Ascending aorta (tissue), 2 donors: Measurements from ENCODE around the gene GALNT18. TPM values are rescaled to one million over a fixed set of nuclear protein-coding genes. Genes with fewer than 3 reads are reported as not detected.

Experiments
- DNase-seq, 2 donors: peaks; one replicate each; pipeline ENCODE4 v3.0.0-alpha.2; 2019; ENCODE audit warnings: low spot score in 2 of 2
- H3K27ac ChIP-seq, 2 donors: fragments of 200-600 bp; sonication (generic); one replicate each; pipeline ENCODE4 v1.5.1; 2016 to 2017; ENCODE audit warnings: mild to moderate bottlenecking in 1 of 2
- H3K27me3 ChIP-seq: fragments of 200-600 bp; sonication (generic); one replicate; pipeline ENCODE4 v1.5.1; 2017
- H3K36me3 ChIP-seq, 2 donors: fragments of 200-600 bp; sonication (generic); one replicate each; pipeline ENCODE4 v1.5.1; 2016
- H3K4me1 ChIP-seq, 2 donors: fragments of 200-600 bp; sonication (generic); one replicate each; pipeline ENCODE4 v1.5.1; 2016 to 2017; ENCODE audit warnings: mild to moderate bottlenecking in 1 of 2
- H3K4me3 ChIP-seq, 2 donors: fragments of 200-600 bp; sonication (generic); one replicate each; pipeline ENCODE4 v1.5.1; 2016 to 2017; ENCODE audit warnings: mild to moderate bottlenecking in 1 of 2
- H3K9me3 ChIP-seq, 2 donors: fragments of 200-600 bp; sonication (generic); one replicate each; pipeline ENCODE4 v1.5.1; 2016
- intact Hi-C: fragments of 100-400 bp; cut with DNase I; formaldehyde crosslinking; loops from one replicate; pipeline ENCODE4 v1.15.1; 2023
- total RNA-seq: library from RNA; depleted of rRNA; stranded (reverse); fragments of >200 nt; gene quantifications from one replicate; pipeline ENCODE4 v1.1.0, GENCODE V29; 2016
- TF ChIP-seq, protein P1 (sequence below), 3 experiments: fragments of 200-600 bp in 2 of 3; fragments of 450-650 bp in 1 of 3; sonication (generic) in 2 of 3; IDR thresholded peaks; one replicate each; pipeline ENCODE4 v1.5.1; 2016 to 2019; ENCODE audit warnings: antibody characterized with exemption in 3 of 3, mild to moderate bottlenecking in 1 of 3, moderate library complexity in 1 of 3

The GALNT18 gene
- total RNA-seq, 1 donor from 2014 or later, result 53.5 TPM

DNA sequence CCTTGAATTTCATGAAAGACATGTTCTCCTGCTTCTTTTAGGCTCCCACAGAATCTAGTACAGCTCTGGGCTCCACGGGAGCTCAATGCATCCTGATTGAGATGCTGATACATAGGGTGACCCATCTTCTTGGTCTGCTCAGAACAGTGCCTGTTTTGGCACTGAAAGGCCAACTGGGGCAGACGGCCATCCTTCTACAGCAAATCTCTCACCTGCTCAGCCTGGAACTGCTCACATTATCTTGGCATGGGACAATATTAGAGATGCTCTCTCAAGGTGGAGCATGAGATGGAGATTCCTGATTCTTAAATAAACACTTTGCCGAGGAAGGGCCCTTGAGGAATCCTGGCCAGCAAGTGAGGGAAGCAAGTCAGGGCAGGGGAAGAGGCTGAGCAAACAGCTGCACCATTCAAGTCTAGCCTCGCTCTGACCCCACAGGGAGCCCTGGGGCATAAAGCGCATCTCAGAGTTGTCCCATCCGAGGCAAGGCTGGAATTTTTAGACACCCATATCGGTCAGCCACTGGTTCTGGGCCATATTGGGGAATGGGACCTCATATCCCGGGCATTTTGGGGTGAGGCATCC, 210.3 kb downstream of the GALNT18 start:
- H3K27ac ChIP-seq, result no peak overlapping the region
- no peaks in the 10 kb centered on the region for H3K36me3 ChIP-seq
- intact Hi-C loops, result no loop called here
- no peak overlapping the region for H3K4me3 ChIP-seq
- H3K27me3 ChIP-seq, result no peaks in the 10 kb centered on the region
- H3K9me3 ChIP-seq, result no peaks in the 10 kb centered on the region
- peaks cover 11 to 32% of the 10 kb centered on the region in 2 donors for H3K4me1 ChIP-seq
- no peak for DNase-seq
- TF ChIP-seq, protein P1, sequence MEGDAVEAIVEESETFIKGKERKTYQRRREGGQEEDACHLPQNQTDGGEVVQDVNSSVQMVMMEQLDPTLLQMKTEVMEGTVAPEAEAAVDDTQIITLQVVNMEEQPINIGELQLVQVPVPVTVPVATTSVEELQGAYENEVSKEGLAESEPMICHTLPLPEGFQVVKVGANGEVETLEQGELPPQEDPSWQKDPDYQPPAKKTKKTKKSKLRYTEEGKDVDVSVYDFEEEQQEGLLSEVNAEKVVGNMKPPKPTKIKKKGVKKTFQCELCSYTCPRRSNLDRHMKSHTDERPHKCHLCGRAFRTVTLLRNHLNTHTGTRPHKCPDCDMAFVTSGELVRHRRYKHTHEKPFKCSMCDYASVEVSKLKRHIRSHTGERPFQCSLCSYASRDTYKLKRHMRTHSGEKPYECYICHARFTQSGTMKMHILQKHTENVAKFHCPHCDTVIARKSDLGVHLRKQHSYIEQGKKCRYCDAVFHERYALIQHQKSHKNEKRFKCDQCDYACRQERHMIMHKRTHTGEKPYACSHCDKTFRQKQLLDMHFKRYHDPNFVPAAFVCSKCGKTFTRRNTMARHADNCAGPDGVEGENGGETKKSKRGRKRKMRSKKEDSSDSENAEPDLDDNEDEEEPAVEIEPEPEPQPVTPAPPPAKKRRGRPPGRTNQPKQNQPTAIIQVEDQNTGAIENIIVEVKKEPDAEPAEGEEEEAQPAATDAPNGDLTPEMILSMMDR (IDR thresholded peaks at IDR 0.05), result no peak

DNA sequence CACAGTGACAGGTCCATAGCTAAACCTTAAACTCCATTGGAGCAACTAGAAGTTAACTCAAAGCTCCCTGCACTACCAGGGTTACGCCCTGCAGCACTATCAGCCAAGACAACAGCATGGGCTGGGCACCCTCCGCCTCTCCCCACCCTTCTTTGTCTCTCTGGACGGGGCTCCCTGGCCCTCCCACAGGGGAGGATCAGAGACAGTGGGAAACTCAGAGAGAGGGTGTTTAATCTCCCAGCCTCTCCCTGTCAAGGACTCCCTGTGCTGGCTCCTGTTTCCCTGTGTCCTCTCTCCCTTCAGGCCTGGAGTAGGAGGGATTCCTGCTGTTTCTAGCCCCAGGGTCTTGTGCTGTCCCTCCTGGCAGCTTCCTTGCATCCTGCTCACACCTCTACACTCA, 211.9 kb downstream of the GALNT18 start:
- DNase-seq, result no peak
- no peak overlapping the region for H3K4me3 ChIP-seq
- no peaks in the 10 kb centered on the region for H3K9me3 ChIP-seq
- peaks cover 4 to 27% of the 10 kb centered on the region in 2 donors for H3K4me1 ChIP-seq
- H3K27me3 ChIP-seq, result no peaks in the 10 kb centered on the region
- H3K36me3 ChIP-seq, result no peaks in the 10 kb centered on the region
- TF ChIP-seq, protein P1 (IDR thresholded peaks at IDR 0.05), result no peak
- intact Hi-C loops, result no loop called here
- H3K27ac ChIP-seq, result no peak overlapping the region

DNA sequence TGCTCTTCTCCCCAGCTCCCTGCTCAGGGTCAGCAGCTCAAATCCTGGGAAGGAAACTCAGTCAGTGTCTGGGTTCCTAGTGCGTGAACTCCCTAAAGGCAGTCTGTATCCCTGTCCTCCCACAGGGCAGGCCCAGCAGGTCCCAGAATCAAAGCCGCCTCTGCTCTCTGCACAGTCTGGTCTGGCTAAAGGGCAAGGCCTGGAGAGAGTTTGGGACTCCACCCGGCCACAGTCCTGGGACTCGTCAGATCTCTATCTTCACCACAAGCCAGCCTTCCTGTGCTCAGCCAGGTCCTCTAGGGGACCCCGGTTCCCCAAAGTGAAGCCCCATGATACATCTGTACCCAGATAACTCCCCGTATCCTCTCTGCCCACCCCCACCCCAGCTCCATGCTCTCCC, 212.6 kb downstream of the GALNT18 start:
- Histone ChIP-seq H3K9me3 (no peaks in the 10 kb centered on the region), H3K27ac (peak overlapping the region; percentile 34 to 54), H3K4me1 (peaks cover 4 to 32% of the 10 kb centered on the region in 2 donors), H3K36me3 (no peaks in the 10 kb centered on the region), H3K27me3 (no peaks in the 10 kb centered on the region), H3K4me3 (no peak overlapping the region)
- no peak for DNase-seq
- intact Hi-C loops, result no loop called here
- TF ChIP-seq, protein P1 (IDR thresholded peaks at IDR 0.05), result no peak

DNA sequence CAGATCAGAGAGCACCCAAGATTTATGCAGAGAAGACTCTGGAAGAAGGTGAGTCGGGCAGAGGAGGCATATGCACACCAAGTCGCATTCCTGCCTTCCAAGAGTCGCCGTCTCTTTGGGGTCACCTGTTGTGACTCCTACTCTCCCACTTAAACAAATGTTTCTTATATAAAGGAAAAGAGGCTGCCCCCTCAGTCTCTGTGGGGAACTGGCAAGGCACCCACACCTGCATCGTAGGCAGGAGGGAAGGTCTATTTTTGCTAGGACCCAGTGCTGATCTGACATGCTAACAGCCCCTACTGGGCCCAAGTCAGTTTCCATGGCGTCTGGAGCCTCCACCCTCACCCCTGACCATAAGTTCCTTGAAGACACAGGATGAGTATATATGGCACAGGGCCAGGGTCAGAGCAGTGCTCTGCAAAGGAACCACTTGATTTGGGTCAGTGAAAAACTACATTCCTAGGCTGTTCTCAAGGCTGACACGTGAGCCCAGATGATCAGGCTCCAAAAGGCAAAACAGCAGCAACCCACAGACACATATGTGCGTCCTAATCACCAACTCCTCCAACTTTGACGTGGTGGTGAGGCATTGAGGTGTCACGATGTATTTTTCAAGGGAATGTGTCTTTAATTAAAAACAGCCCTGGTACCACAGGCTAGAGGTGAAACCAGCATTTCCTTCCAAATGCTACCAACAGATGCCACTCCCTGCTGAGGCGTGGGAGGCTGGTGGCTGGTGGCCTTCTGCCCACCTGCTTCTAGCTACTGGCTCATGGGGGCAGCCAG, 213.2 kb downstream of the GALNT18 start:
- Histone ChIP-seq H3K27ac (peak overlapping the region; percentile 34 to 54), H3K4me1 (peaks cover 8 to 36% of the 10 kb centered on the region in 2 donors)
- intact Hi-C loops, result no loop called here

DNA sequence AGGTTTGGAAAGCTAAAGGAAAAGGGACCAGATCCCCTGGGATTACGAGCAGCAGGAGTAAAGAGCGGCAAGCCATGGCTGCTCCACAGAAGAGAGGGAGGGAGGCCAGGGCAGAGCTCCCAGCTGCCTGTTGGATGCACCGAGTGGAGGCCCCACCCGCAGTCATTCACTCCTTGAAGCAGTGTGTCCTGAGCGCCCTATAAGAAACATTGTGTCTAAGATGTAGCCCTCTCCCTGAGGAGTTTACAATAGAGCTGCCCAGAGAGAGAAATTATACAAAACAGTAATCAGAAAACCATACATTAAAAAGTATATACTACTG, 214.1 kb downstream of the GALNT18 start:
- no peaks in the 10 kb centered on the region for H3K36me3 ChIP-seq
- H3K4me1 ChIP-seq, result peaks cover 9 to 40% of the 10 kb centered on the region in 2 donors
- intact Hi-C loops, result loop anchor here (2.0 kb wide), 1 partner anchor 215 kb away; the partner anchor contains the start of gene GALNT18
- no peaks in the 10 kb centered on the region for H3K9me3 ChIP-seq
- H3K27me3 ChIP-seq, result no peaks in the 10 kb centered on the region
- peak overlapping the region; percentile 74 to 80 for H3K27ac ChIP-seq
- TF ChIP-seq, protein P1 (IDR thresholded peaks at IDR 0.05), result no peak
- no peak overlapping the region for H3K4me3 ChIP-seq
- no peak for DNase-seq

More for the DNA sequence above, 213.2 kb downstream of the GALNT18 start:
- TF ChIP-seq, protein P1 (IDR thresholded peaks at IDR 0.05), result no peak
- Histone ChIP-seq H3K27me3 (no peaks in the 10 kb centered on the region), H3K9me3 (no peaks in the 10 kb centered on the region), H3K4me3 (no peak overlapping the region), H3K36me3 (no peaks in the 10 kb centered on the region)
- DNase-seq, result no peak
